HG02852 (cell line): ENCODE data around the gene LMAN1L.

ENCODE experiments used
- ATAC-seq: cut with Tn5 transposase; IDR thresholded peaks from one replicate; pipeline ENCODE4 v1.9.1; 2021; ENCODE audit warnings: mild to moderate bottlenecking, moderate library complexity; ENCODE audit not compliant: unreplicated experiment

LMAN1L gene

DNA sequence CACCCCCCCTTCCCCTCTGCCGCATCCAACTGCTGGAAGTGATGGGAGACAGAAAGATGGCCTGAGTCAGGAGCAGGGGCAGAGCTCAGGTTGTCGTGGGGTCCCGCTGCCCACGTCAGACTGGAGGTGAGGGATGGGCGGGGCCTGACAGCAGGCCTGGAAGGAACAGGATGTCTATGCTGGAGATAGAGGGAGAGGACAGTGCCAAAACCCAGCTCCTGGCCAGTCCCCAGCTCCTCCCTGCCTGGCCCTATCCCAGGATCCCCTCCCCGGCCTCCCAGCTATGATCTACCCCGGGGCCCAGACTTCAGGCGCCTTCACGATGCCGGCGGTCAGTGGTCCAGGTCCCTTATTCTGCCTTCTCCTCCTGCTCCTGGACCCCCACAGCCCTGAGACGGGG is at the start of gene LMAN1L:
TSS of gene LMAN1L (plus strand) at position 303 of the 400 bp plus-strand sequence. CDS start at position 323, 20 bp downstream.
- no peak for ATAC-seq

DNA sequence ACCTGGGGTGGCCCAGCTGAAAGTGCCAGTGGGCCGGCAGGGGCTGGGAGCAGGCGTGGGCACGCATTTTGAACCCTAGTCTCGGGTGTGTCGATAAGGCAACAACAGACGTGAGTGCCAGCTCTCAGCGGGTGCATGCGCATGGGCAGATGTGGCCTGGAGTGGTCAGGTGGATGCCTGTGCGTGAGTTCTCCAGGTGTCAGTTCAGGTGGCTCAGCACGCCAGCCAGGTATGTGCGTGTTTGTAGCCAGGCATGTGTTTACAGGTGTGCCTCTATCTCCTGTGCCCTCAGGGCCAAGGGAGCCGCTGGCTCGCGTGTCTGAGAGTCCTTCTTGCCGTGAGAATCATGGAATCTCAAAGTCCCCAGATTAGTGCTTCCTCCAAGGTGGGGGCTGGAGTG is 49.2 kb upstream of the LMAN1L start:
- ATAC-seq, result no peak

DNA sequence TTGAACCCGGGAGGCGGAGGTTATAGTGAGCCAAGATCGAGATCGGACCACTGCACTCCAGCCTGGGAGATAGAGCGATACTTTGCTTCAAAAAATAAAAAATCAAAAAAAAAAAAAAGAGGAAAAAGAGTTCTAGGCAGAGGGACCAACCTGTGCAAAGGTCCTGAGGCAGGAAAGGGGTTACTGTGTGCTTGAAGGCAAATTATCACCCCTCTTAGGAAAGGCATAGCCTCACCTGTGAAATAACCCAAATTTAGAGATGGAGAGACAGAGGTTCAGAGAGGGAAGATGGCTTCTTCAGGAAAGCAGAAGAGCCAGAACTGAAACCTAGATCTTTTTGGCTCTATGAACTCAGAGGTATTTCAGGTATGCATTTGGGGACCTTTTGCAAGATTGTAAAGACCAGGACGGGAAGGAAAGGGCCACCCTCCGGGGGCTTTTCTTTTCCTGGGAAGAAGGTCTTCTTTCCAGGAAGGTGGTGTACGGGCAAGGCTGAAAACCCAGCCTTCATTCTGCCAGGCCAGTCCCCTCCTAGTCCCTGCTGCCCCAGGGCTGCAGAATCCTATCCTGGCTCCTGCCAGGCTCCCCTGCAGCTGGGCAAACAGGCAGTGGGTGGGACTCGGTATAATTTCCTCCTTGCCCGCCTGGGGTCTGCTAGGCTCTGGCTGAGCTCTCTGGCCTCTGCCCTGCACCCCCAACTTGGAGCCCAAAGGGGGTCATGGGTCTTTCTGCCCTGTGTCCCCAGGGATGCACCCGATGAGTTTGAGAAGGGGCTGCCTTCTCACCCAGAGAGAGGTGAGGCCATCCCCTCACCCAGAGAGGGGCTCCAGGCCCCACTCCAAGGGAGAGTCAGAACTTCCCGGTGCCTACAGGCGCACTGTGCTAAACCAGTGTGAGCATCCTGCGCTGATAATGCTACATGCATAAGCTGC is 45.2 kb upstream of the LMAN1L start:
- no peak for ATAC-seq

DNA sequence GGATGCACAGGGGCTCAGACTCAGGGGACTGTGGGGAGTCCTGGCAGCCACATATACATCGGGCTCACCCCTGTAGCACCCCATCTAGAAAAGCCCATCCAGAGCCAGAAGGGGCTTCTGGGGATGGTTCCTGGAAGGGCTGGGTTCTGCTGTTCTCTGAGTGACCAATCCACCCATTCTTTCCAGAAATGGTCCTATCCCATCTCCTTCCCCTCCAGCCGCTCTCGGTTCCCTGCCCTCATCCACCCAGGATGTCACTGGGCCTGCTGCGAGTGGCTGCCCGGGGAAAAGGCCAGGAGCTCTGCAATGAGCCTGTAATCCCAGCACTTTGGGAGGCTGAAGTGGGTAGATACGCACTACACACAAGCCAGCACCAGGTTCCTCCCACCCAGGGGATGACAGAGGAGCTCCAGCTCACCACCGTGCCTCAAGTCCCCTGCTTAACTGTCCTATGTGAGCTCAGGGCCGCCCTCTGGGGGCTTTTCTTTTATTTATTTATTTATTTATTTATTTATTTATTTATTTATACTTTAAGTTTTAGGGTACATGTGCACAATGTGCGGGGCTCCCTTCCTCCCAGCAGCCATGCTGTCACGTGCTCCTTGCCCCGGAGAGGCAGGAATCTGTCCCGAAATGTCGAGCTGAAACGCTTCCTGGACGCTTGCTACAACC is 44.4 kb upstream of the LMAN1L start:
- no peak for ATAC-seq

DNA sequence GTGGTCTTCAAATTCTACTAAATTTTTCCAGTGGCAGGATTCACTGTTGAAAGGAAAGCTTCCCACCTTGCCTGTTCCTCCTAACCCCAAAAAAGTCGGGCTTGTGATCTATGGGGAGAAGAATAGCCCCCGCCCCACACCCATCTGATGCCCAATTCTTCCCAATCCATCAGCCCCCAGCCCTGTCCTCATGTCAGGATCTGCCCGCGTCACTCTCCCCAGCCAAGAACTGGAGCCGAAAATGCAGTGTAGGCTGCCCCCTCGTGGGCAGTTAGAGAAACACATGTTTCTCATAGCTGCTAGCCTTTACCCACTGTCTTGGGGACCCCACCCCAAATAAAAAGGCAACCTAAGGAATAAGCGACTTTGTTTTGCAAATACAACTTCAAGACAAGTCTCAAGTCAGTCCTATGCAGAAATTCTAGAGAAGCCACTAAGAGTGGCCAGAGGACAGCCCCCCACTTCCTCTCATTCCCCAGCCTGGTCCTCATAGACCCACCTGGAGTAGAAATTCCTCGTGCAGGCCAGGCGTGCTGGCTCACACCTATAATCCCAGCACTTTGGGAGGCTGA is 43.8 kb upstream of the LMAN1L start:
- ATAC-seq, result no peak

DNA sequence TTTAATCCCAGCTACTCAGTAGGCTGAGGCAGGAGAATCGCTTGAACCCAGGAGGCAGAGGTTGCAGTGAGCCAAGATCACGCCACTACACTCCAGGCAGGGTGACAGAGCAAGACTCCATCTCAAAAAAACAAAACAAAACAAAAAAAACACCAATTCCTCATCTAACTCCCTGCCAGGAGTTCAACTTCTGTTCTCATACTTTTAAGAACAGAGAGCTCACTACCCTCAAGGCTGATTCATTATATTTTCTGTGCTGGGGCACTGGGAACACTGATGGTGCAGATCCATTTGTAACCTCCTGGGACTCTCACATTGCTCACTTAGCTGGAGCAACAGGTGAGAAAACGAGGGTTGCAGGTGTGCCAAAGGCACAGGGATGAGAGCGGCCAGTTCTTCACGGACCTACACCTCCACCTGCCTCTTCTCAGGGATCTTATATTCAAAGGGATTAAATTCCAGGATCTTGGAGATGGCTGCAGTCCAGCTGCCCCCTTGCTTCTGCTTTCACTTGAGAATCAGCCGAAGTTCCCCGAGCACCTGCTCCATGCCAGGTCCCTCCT is 43.1 kb upstream of the LMAN1L start:
- ATAC-seq, result no peak

DNA sequence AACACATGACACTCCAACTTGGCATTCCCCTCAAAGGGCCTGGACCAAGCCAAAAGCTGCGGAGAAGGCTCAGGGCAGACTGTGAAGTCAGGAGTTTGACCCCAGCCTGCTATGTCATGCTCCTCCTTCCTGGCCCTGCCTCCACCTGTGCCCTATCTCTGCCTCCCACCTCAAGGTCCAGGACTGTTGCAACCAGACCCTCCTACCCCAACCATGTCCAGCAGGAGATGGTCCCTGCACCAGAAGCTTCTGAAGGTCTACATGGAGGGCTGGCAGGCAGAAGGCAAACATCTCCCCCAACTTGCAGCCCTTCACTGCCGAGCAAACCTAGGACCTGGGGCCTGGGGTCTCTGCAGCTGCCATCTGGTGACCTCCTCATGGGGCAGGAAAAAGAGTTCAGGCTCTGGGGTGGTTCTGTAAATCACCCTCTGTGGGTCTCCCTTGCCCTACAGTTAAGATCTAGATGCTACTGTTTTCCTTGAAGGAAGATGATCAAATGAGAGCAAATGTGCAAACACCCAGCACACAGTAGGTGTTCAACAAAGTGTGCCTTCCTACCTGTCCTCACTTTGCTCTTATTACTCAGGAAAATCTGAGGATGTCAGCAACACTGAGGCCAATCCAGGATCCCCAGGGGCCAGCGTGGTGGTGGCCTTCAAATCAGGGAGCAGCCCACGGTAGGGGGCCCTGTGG is 42.3 kb upstream of the LMAN1L start:
- no peak for ATAC-seq

DNA sequence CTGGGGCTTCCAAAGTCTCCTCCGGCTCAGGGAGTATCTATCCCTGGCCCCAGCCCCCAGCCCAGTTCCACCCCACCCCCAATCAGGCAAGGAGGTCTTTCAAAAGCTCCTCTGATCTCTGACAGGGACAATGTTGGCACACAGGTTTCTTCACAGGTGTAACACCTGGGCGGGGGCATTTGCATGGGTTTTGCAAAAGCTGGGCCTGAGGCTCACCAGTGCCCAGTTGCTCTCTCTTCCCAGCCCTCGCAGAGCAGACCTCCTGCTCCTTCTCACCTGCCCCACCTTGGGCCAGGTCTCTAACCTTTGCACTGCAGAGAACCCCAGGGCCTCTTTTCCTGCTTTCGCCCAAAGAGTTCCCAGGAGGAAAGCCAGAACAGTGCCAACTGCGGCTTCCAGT is 39.3 kb upstream of the LMAN1L start:
- no peak for ATAC-seq

DNA sequence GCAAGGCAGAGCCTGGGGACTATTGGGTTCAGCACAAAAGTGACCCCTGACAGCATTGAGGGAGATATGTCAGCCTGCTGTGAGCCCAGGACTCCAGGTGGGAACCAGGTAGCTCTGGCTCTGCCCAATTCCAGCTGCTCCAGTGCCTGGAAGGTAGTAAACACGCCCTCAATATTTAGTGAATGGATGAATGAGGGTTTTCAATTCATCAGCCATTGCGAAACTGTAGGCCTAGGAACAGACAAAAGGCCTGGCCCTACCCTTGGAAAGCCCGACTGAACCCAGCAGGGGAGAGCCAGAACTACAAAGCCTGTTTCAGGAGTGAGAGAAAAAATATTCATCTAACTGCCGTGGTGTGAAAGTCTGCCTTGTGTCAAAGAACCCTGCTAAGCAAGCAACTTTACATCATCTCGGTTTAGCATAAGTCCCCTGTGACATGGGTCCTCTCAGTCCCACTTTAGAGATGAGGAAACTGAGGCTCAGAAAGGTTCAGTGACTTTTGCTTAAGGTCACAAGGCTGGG is 38.8 kb upstream of the LMAN1L start:
- ATAC-seq, result no peak

DNA sequence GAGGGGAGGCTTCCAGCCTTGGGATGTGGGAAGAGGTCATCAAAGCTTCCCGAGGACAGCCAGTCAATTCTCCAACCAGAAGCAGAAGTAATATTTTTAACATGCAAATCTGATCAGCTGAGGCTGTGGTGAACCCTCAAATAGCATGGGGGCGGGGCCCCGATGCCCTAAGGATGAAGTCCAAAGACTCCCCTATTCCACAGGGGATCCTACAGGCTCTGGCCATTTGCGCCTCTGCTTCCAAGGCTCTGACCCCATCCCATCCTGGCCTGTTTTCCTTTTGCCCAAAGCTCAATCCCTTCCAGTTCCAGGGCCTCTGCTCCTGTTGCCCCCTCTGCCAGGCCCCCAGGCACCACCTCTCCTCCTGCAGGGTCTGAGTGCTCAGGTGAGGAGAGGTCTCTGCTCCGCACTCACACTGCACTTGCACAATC is 37.5 kb upstream of the LMAN1L start:
- no peak for ATAC-seq

DNA sequence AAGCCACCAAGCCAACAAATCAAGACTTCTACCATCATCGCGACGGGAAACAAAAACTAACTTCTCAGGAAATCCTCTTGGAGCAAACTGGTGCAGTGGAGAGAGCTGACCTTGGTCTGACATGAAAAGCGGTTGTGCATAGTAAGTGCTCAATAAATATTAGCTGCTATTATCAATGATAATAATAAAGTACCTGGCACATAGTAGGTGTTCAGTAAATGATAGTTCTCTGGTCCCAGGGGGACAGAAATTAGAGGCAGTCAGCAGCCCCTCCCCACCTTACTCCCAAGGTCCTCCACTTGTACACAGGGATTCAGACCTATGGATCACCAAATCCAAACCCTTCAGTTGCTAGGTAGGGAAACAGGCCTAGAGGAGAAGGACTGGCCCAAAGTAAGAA is 36.7 kb upstream of the LMAN1L start:
- no peak for ATAC-seq

DNA sequence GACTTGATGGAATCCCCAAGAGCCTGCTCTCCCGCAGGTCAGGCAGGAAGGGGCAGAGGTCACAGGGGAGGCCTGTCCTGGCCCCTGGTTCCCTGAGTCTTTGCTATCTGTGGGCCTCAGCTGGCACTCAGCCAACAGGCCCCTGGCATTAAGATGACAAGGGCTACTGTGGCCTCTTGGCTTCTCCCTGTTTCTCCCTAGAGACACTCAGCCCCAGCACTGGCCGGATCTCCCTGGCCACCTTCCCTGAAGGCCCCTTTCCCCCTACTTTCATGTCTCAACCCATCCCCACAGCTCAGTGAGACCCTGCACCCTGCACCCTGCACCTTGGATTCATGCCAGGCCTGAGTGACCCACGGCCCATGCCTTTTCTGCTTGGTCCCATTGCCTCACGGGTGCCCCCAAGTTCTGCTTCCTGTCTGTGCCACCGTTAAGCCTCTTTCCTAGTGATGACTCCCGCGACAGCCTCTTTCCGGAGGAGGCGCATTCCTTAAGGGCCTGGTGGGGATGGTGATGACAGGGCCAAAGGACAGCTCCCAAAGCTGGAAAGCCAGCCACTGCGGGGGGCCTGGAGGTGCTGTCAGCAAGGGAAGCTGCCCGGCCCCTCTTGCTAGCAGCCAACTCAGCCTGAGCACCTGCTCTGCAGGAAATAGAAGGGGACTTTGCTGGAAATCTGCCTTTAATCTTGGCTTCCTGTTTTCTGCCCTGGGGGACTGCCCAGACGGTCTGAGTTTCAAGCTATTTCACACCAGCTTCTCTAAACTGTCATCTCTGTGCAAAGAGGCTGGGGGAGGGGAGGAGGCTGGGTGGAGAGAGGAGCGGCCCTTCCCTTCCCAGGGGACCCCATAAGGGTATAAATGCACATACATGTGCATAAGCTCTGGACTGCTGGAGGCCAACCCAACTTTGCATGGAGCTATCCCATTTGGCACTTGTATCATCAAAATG is 35.5 kb upstream of the LMAN1L start:
- no peak for ATAC-seq

DNA sequence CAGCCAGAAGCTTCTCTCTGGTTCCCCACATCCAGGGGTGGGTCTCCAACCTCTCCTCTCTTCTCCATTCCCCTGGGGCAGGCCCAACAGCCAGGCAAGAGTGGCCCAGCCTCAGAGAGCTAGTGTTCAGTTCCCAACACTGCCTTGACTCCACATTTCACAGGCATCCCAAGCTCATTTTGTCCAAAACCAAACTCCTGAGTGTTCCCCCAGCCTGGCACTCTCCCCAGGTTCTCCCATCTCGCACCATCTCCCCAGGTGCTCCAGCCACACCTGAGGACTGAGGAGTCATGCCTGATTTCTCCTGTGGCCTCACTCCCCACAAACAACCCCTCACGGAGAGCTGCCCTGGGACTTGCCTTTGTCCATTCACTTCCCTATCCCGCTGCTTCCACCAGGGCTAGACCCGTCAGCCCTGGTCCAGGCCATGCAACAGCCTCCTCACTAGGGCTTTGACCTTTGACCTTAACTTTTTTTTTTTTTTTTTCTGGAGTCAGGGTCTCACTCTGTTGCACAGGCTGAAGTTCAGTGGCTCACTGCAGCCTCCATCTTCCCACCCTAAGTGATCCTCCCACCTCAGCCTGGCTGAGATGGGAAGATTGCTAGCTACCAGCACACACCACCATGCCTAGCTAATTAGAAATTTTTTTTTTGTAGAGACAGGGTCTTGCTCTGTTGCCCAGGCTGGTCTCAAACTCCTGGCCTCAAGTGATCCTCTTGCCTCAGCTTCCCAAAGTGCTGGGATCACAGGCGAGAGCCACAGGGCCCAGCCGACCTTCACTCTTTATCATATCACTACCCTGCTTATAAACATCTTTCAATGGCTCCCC is 34.7 kb upstream of the LMAN1L start:
- ATAC-seq, result no peak

DNA sequence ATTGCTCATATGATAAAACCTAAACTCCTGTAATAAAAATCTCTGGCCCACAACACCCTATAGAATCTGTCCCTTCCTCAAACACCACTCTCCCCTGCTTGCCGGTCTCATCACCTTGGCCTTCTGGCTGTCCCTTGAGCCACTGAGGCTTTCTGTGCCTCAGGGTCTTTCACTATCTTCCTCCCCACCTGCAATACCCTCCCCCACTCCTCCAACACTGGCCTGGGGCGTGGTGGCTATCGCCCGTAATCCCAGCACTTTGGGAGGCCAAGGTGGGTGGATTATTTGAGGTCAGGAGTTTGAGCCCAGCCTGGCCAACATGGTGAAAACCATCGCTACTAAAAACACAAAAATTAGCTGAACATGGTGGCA is 34.0 kb upstream of the LMAN1L start:
- no peak for ATAC-seq

DNA sequence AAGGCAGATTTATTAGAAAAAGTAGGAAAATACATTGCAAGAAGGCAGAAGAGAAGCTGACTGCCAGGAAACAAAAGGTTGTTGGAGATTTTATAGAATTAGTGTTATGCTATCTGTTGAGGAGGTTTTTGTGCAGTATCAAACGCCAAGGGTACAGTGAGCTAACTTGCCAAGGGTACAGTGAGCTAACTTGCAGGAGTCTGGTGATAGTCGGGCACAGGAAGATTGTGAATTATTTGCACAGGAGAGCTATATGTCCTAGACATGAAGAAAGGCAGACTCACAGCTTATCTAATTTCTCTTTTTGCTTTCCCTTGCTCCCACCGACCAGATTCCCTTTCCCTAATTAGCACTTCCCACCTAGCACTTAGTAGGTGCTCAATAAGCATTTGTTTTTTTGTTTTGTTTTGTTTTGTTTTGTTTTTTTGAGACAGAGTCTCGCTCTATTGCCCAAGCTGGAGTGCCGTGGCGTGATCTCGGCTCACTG is 33.4 kb upstream of the LMAN1L start:
- no peak for ATAC-seq

DNA sequence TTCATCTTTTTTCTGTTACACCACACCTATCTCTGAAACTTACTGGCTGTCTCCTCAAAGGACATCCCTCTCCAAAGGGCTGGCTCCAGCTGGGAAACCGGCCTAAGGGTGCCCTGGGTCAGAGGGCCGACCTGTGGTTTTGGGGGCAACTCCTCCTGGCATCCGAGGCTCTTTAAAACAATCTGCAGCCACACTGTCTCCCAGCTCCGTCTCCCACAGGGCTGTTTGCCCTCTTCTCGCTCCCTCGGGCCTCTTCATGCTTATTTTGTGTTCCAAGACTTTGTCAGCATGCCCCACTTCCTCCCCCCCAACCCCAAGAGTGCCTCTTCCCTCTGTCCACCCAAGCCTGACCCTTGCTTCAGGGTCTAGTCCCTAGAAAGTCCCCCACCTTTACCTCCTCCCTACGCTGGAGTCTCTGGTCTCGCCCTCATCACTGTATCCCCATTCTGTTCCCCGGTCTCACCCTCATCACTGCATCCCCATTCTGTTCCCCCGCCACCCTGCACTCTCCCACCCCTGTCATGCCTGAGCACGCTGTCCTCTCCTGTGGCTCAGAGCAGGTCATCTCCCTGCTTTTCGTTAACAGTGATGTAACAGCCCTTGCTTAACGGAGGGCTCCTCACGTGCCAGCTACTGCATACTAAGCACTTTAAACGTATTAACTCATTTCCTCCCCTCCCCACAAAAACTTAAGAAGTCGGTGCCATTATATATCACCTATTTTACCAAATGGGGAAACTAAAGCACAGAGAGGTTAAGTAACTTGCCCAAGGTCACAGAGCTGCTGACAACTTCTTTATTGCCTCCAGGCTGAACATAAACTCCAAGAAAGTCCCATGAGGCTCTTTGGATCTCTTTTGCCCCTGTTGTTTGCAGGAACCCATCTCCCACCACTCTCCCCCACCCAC is 31.9 kb upstream of the LMAN1L start:
- no peak for ATAC-seq

DNA sequence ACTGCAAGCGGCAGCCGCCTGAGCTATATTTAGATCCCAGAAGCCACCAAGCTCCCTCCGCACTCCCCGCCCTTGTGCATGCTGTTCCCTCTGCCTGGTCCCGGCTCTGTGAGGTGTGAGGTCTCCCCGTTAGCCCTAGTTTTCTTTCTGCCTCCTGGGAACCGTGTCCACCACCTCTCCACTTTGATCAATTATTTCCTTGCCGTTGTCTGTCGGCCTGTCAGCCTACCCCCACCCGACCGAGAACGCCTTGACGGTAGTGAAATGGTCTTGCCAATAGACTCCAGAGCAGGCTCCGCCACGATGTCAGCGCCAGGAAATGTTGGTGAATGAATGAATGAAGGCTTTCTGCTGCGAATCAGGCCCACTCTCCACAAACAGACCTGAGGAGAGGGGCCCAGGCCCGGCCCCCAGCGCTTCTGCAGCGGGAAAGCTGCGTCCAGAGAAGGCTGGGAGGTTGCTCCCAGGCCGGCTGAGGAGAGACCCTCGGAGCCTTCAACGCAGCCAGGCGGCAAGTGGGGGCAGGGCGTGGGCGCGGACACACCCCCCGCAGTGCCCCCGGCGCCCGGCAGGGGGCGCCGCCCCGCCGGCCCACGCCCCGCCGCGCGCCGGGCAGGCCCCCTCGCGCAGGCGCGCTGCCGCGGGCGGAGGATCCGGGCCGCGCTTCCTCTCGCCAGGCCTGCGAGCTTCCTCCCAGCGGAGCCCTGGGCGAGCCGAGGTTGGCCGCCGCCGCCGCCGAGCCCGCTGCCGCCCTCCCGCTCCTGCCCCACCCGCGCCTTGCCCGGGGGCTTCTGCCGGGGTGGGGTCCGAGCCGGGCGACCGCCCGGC is 31.0 kb upstream of the LMAN1L start, which contains the start of gene CSK:
TSS of gene CSK (plus strand) at position 650 of the 828 bp plus-strand sequence. CDS start 16,218 bp downstream, outside the sequence.
- peak; percentile 34 for ATAC-seq
